ENCODE measurements around the gene CXCL17. TPM values are rescaled to one million over a fixed set of nuclear protein-coding genes. Genes with fewer than 3 reads are reported as not detected.
"Not testable (repeated sequence)": the region's sequence is repeated elsewhere in the genome, so short reads cannot be mapped to it uniquely, and the experiment has no call there.

CXCL17 gene
- total RNA-seq, 4 donors from 2014 or later: 0.69 TPM; not detected in 3

- H3K4me3 ChIP-seq (ENCODE audit: low read depth, poor library complexity, severe bottlenecking): no peak overlapping the region
- intact Hi-C loops (cut with DNase I; ENCODE audit: low total_unique reads): no loop called here
- DNase-seq (ENCODE audit: low spot score in 2 of 2): no peak
- TF ChIP-seq POLR2A (IDR thresholded peaks at IDR 0.05) (no peak), CTCF (IDR thresholded peaks at IDR 0.05) (no peak)
- WGBS, 2 donors: 70 to 75% methylated on average over 4 of the region's 4 CpGs
Observed at GRCh38 chr19:42461700-42462324, 19.1 kb upstream of the CXCL17 start.

- H3K4me3 ChIP-seq (ENCODE audit: low read depth, poor library complexity, severe bottlenecking); DNase-seq (ENCODE audit: low spot score in 2 of 2); intact Hi-C loops (cut with DNase I; ENCODE audit: low total_unique reads): not testable (repeated sequence)
- WGBS, 2 donors: 76 to 82% methylated on average over 8 of the region's 8 CpGs
Observed at GRCh38 chr19:42461231-42461630, 18.5 kb upstream of the CXCL17 start.

- no peak for DNase-seq (ENCODE audit: low spot score in 2 of 2)
- no peak overlapping the region for H3K4me3 ChIP-seq (ENCODE audit: low read depth, poor library complexity, severe bottlenecking)
- TF ChIP-seq POLR2A (IDR thresholded peaks at IDR 0.05): no peak
- no peak for TF ChIP-seq CTCF (IDR thresholded peaks at IDR 0.05)
- intact Hi-C loops (cut with DNase I; ENCODE audit: low total_unique reads): no loop called here
- WGBS, 2 donors: 74 to 87% methylated on average over 2 of the region's 2 CpGs
Observed at GRCh38 chr19:42459926-42460325, 17.2 kb upstream of the CXCL17 start.

- no peak overlapping the region for H3K4me3 ChIP-seq (ENCODE audit: low read depth, poor library complexity, severe bottlenecking)
- intact Hi-C loops (cut with DNase I; ENCODE audit: low total_unique reads): no loop called here
- DNase-seq (ENCODE audit: low spot score in 2 of 2): no peak
- no peak for TF ChIP-seq POLR2A (IDR thresholded peaks at IDR 0.05)
- no peak for TF ChIP-seq CTCF (IDR thresholded peaks at IDR 0.05)
- WGBS, 2 donors: 40 to 62% methylated on average over 1 of the region's 1 CpG
Observed at GRCh38 chr19:42455621-42456081, 12.9 kb upstream of the CXCL17 start.

GRCh38 chr19:42455086-42455485, 12.3 kb upstream of the CXCL17 start:
- intact Hi-C loops (cut with DNase I; ENCODE audit: low total_unique reads): no loop called here
- TF ChIP-seq POLR2A (IDR thresholded peaks at IDR 0.05): no peak
- no peak for TF ChIP-seq CTCF (IDR thresholded peaks at IDR 0.05)
- DNase-seq (ENCODE audit: low spot score in 2 of 2): no peak
- WGBS, 2 donors: 91 to 92% methylated on average over 2 of the region's 2 CpGs
- H3K4me3 ChIP-seq (ENCODE audit: low read depth, poor library complexity, severe bottlenecking): no peak overlapping the region

- TF ChIP-seq CTCF (IDR thresholded peaks at IDR 0.05): no peak
- TF ChIP-seq POLR2A (IDR thresholded peaks at IDR 0.05): no peak
- WGBS, 2 donors: 59 to 62% methylated on average over 4 of the region's 4 CpGs
- intact Hi-C loops (cut with DNase I; ENCODE audit: low total_unique reads): no loop called here
- H3K4me3 ChIP-seq (ENCODE audit: low read depth, poor library complexity, severe bottlenecking): no peak overlapping the region
- no peak for DNase-seq (ENCODE audit: low spot score in 2 of 2)
Observed at GRCh38 chr19:42452590-42452989, 9.8 kb upstream of the CXCL17 start.
